Trophoblast cell (in vitro differentiated cells and primary cell): ENCODE measurements around the gene MICALL2.

Source experiments
- DNase-seq, 2 donors: peaks; one replicate each; pipeline ENCODE4 v3.0.0-alpha.2; 2016
- H2AFZ ChIP-seq: 2 replicates; pipeline ENCODE4 v1.6.1; 2013; ENCODE audit warnings: low read length, moderate library complexity, mild to moderate bottlenecking; ENCODE audit not compliant: insufficient read depth, poor library complexity
- H2AK5ac ChIP-seq: 2 replicates; pipeline ENCODE4 v1.6.1; 2013; ENCODE audit warnings: mild to moderate bottlenecking, low read length
- H2BK120ac ChIP-seq: 2 replicates; pipeline ENCODE4 v1.6.1; 2013; ENCODE audit warnings: low read length, mild to moderate bottlenecking, moderate library complexity; ENCODE audit not compliant: insufficient read depth, poor library complexity
- H2BK12ac ChIP-seq: 2 replicates; pipeline ENCODE4 v1.6.1; 2013; ENCODE audit warnings: mild to moderate bottlenecking, low read length, moderate library complexity
- H2BK5ac ChIP-seq: 2 replicates; pipeline ENCODE4 v1.6.1; 2013; ENCODE audit warnings: low read length, low read depth, moderate library complexity, mild to moderate bottlenecking; ENCODE audit not compliant: poor library complexity
- H3K14ac ChIP-seq: 2 replicates; pipeline ENCODE4 v1.6.1; 2013; ENCODE audit warnings: mild to moderate bottlenecking, low read length
- H3K18ac ChIP-seq: 2 replicates; pipeline ENCODE4 v1.6.1; 2013; ENCODE audit warnings: mild to moderate bottlenecking, low read length
- H3K23ac ChIP-seq: 2 replicates; pipeline ENCODE4 v1.6.1; 2013; ENCODE audit warnings: low read length
- H3K27ac ChIP-seq: 2 replicates; pipeline ENCODE4 v1.5.1; 2013; ENCODE audit warnings: low read depth, mild to moderate bottlenecking, inconsistent platforms, low read length, moderate library complexity
- H3K27me3 ChIP-seq: 2 replicates; pipeline ENCODE4 v1.6.1; 2013; ENCODE audit warnings: inconsistent platforms, mild to moderate bottlenecking, low read length, moderate library complexity; ENCODE audit not compliant: insufficient read depth
- H3K36me3 ChIP-seq, 2 experiments: 1 replicate in 1 of 2; 2 replicates in 1 of 2; pipeline ENCODE4 v1.6.1; 2013; ENCODE audit warnings: low read length in 2 of 2, mild to moderate bottlenecking in 2 of 2, moderate library complexity in 1 of 2; ENCODE audit not compliant: insufficient read depth in 2 of 2, control insufficient read depth in 1 of 2
- H3K4ac ChIP-seq: 2 replicates; pipeline ENCODE4 v1.6.1; 2013; ENCODE audit warnings: low read depth, mild to moderate bottlenecking, low read length, moderate library complexity
- H3K4me1 ChIP-seq, 2 experiments: 1 replicate in 1 of 2; 2 replicates in 1 of 2; pipeline ENCODE4 v1.6.1; 2013; ENCODE audit warnings: low read length in 2 of 2, mild to moderate bottlenecking in 2 of 2, moderate library complexity in 1 of 2; ENCODE audit not compliant: insufficient read depth in 2 of 2, control insufficient read depth in 1 of 2
- H3K4me2 ChIP-seq: 2 replicates; pipeline ENCODE4 v1.6.1; 2013; ENCODE audit warnings: inconsistent platforms, mild to moderate bottlenecking, low read length, moderate library complexity
- H3K4me3 ChIP-seq: 2 replicates; pipeline ENCODE4 v1.5.1; 2013; ENCODE audit warnings: mild to moderate bottlenecking, low read depth, low read length, inconsistent platforms
- H3K79me1 ChIP-seq: one replicate; pipeline ENCODE4 v1.6.1; 2013; ENCODE audit warnings: low read length
- H3K79me2 ChIP-seq: 2 replicates; pipeline ENCODE4 v1.6.1; 2013; ENCODE audit warnings: low read length, mild to moderate bottlenecking; ENCODE audit not compliant: control insufficient read depth, insufficient read depth, poor library complexity
- H3K9ac ChIP-seq: 2 replicates; pipeline ENCODE4 v1.6.1; 2013; ENCODE audit warnings: mild to moderate bottlenecking, low read length
- H3K9me3 ChIP-seq: 2 replicates; pipeline ENCODE4 v1.6.1; 2013; ENCODE audit warnings: low read depth, mild to moderate bottlenecking, control low read depth, inconsistent platforms, low read length; ENCODE audit not compliant: insufficient read depth
- H4K12ac ChIP-seq: 2 replicates; pipeline ENCODE4 v1.6.1; 2013; ENCODE audit warnings: low read depth, mild to moderate bottlenecking, low read length, moderate library complexity
- H4K8ac ChIP-seq: 2 replicates; pipeline ENCODE4 v1.6.1; 2013; ENCODE audit warnings: low read depth, mild to moderate bottlenecking, low read length, moderate library complexity
- H4K91ac ChIP-seq: one replicate; pipeline ENCODE4 v1.6.1; 2013; ENCODE audit warnings: low read depth, mild to moderate bottlenecking, low read length, moderate library complexity
- WGBS: extraction: QIAGEN DNeasy Blood & Tissue Kit; methylation state at CpG from one replicate; pipeline ENCODE4 v1.1.7; 2013; ENCODE audit warnings: missing lambda C conversion rate; ENCODE audit not compliant: insufficient read length, insufficient coverage; ENCODE audit errors: extremely low coverage; 5-methylcytosine and 5-hydroxymethylcytosine counted together

MICALL2 gene

GRCh38 chr7:1431226-1431625 is 28.0 kb downstream of the MICALL2 start:
- Histone ChIP-seq H3K27ac (no peak overlapping the region), H3K9me3 (peaks cover 2% of the 10 kb centered on the region), H3K79me1 (no peaks in the 10 kb centered on the region), H2BK12ac (no peak overlapping the region), H3K4me1 (no peaks in the 10 kb centered on the region), H4K91ac (no peak overlapping the region), H3K27me3 (no peaks in the 10 kb centered on the region), H3K79me2 (no peaks in the 10 kb centered on the region), H3K14ac (no peak overlapping the region), H2AFZ (no peak overlapping the region), H2AK5ac (no peak overlapping the region), H2BK5ac (no peak overlapping the region), H3K18ac (no peak overlapping the region), H3K9ac (no peak overlapping the region), H3K4ac (no peak overlapping the region), H3K36me3 (no peaks in the 10 kb centered on the region), H3K23ac (no peak overlapping the region), H3K4me3 (no peak overlapping the region), H4K12ac (no peak overlapping the region), H4K8ac (no peak overlapping the region), H3K4me2 (no peak overlapping the region), H2BK120ac (no peak overlapping the region)
- no peak for DNase-seq
- WGBS = no CpG with 5 or more reads among the region's 10 CpGs

GRCh38 chr7:1430056-1430845 is 29.0 kb downstream of the MICALL2 start:
- Histone ChIP-seq H3K79me1 (no peaks in the 10 kb centered on the region), H3K79me2 (no peaks in the 10 kb centered on the region), H2BK5ac (no peak overlapping the region), H3K27ac (no peak overlapping the region), H4K12ac (no peak overlapping the region), H3K4me2 (no peak overlapping the region), H3K4me3 (no peak overlapping the region), H3K9me3 (peaks cover 2% of the 10 kb centered on the region), H2AK5ac (no peak overlapping the region), H2BK12ac (no peak overlapping the region), H2AFZ (no peak overlapping the region), H4K91ac (no peak overlapping the region), H3K36me3 (no peaks in the 10 kb centered on the region), H2BK120ac (no peak overlapping the region), H3K14ac (no peak overlapping the region), H3K27me3 (no peaks in the 10 kb centered on the region), H4K8ac (no peak overlapping the region), H3K4me1 (no peaks in the 10 kb centered on the region), H3K18ac (no peak overlapping the region), H3K4ac (no peak overlapping the region), H3K23ac (no peak overlapping the region), H3K9ac (no peak overlapping the region)
- WGBS = no CpG with 5 or more reads among the region's 32 CpGs
- no peak for DNase-seq

DNA sequence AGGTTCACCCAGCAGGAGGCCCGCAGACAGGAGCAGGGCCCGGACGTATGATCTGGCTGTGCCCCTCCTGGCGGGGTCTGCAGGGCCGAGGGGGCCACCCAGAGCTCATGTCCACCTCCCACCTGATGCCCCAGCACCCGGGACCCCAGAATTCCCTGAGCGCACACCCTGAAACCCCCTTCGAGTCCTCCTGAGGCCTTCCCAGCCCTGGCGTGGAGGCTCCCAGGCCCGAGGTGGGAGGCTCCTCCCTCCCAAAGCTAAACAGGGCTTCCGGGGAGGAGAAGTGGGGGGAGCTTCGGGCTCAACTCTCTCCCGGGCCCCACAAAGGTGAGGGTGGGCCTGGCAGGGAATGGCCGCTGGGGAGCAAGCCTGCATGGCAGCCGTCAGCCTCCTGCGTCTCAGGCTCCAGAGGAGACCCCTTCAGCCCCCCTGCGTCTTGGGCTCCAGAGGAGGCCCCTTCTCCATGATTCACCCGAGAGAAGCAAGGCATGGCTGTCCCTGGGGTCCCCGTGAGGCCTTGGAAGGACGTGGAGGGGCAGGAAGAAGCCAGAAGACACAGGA is 30.2 kb downstream of the MICALL2 start:
- Histone ChIP-seq H4K12ac (no peak overlapping the region), H4K8ac (no peak overlapping the region), H3K9me3 (peaks cover 2% of the 10 kb centered on the region), H3K36me3 (no peaks in the 10 kb centered on the region), H3K18ac (no peak overlapping the region), H2AK5ac (no peak overlapping the region), H2BK12ac (no peak overlapping the region), H3K27me3 (no peaks in the 10 kb centered on the region), H2BK120ac (no peak overlapping the region), H3K23ac (no peak overlapping the region), H3K4ac (no peak overlapping the region), H3K79me2 (no peaks in the 10 kb centered on the region), H2BK5ac (no peak overlapping the region), H3K9ac (no peak overlapping the region), H3K4me3 (no peak overlapping the region), H3K27ac (no peak overlapping the region), H3K4me1 (no peaks in the 10 kb centered on the region), H2AFZ (no peak overlapping the region), H3K4me2 (no peak overlapping the region), H3K14ac (no peak overlapping the region), H3K79me1 (no peaks in the 10 kb centered on the region), H4K91ac (no peak overlapping the region)
- no peak for DNase-seq
- WGBS = no CpG with 5 or more reads among the region's 20 CpGs

- no peaks in the 10 kb centered on the region for H3K79me2 ChIP-seq
- no peak overlapping the region for H3K4me3 ChIP-seq
- H4K12ac ChIP-seq = no peak overlapping the region
- no peak overlapping the region for H3K27ac ChIP-seq
- WGBS = no CpG with 5 or more reads among the region's 13 CpGs
- H2AFZ ChIP-seq = no peak overlapping the region
- no peak overlapping the region for H2AK5ac ChIP-seq
- no peaks in the 10 kb centered on the region for H3K79me1 ChIP-seq
- H3K4me1 ChIP-seq = no peaks in the 10 kb centered on the region
- no peak overlapping the region for H2BK5ac ChIP-seq
- H2BK120ac ChIP-seq = no peak overlapping the region
- H3K23ac ChIP-seq = no peak overlapping the region
- no peak overlapping the region for H3K14ac ChIP-seq
- H3K4ac ChIP-seq = no peak overlapping the region
- no peak overlapping the region for H4K8ac ChIP-seq
- peak in 1 of 2 donors; percentile 38 for DNase-seq
- H3K27me3 ChIP-seq = no peaks in the 10 kb centered on the region
- no peak overlapping the region for H2BK12ac ChIP-seq
- H3K36me3 ChIP-seq = no peaks in the 10 kb centered on the region
- H3K9ac ChIP-seq = no peak overlapping the region
- no peak overlapping the region for H3K4me2 ChIP-seq
- no peak overlapping the region for H4K91ac ChIP-seq
- peaks cover 2% of the 10 kb centered on the region for H3K9me3 ChIP-seq
- H3K18ac ChIP-seq = no peak overlapping the region
Observed at GRCh38 chr7:1427064-1427657, 32.1 kb downstream of the MICALL2 start.
